HepG2 (cell line): ENCODE results near the gene B3GNT5. TPM values are rescaled to one million over a fixed set of nuclear protein-coding genes. Genes with fewer than 3 reads are reported as not detected.

Source experiments
- BHLHE40 ChIP-seq: IDR thresholded peaks from 2 replicates; pipeline ENCODE4 v1.6.1; 2011; ENCODE audit warnings: low read length, improper control_type of control experiment
- CREM ChIP-seq, 2 experiments: sonication (generic) in 1 of 2; formaldehyde crosslinking in 1 of 2; IDR thresholded peaks; 2 replicates each; pipeline versions ENCODE4 v1.4.0 to v1.6.1; 2016 to 2020; ENCODE audit warnings: antibody characterized with exemption in 1 of 2, mild to moderate bottlenecking in 1 of 2, missing genetic modification reagents in 1 of 2
- HOXA7 ChIP-seq: sonication (generic); formaldehyde crosslinking; IDR thresholded peaks from 2 replicates; pipeline ENCODE4 v1.8.1; 2022; ENCODE audit warnings: mild to moderate bottlenecking, missing genetic modification reagents, moderate library complexity
- JUN ChIP-seq: sonication (generic); formaldehyde crosslinking; IDR thresholded peaks from 2 replicates; pipeline ENCODE4 v1.4.0; 2020; ENCODE audit warnings: mild to moderate bottlenecking, missing genetic modification reagents
- MATR3 ChIP-seq: sonication (generic); formaldehyde crosslinking; IDR thresholded peaks from 2 replicates; pipeline ENCODE4 v1.4.0; 2020; ENCODE audit warnings: missing genetic modification reagents
- MIXL1 ChIP-seq: IDR thresholded peaks from 2 replicates; pipeline ENCODE4 v1.6.1; 2016
- NCOR1 ChIP-seq: fragments of 200-600 bp; sonication (generic); IDR thresholded peaks from 2 replicates; pipeline ENCODE4 v1.7.0; 2017; ENCODE audit warnings: antibody characterized with exemption, low read length, borderline replicate concordance
- SP4 ChIP-seq: sonication (generic); formaldehyde crosslinking; IDR thresholded peaks from 2 replicates; pipeline ENCODE4 v1.8.1; 2023; ENCODE audit warnings: mild to moderate bottlenecking, missing genetic modification reagents
- ZNF253 ChIP-seq: sonication (generic); formaldehyde crosslinking; IDR thresholded peaks from 2 replicates; pipeline ENCODE4 v1.8.0; 2022; ENCODE audit warnings: mild to moderate bottlenecking, missing genetic modification reagents, borderline replicate concordance
- ZNF274 ChIP-seq: sonication (generic); formaldehyde crosslinking; IDR thresholded peaks from 2 replicates; pipeline ENCODE4 v1.5.1; 2020; ENCODE audit warnings: mild to moderate bottlenecking, missing genetic modification reagents
- ZNF329 ChIP-seq: sonication (generic); formaldehyde crosslinking; IDR thresholded peaks from 2 replicates; pipeline ENCODE4 v1.9.0; 2021; ENCODE audit warnings: low read depth, mild to moderate bottlenecking, missing genetic modification reagents
- ZNF44 ChIP-seq: sonication (generic); formaldehyde crosslinking; IDR thresholded peaks from 2 replicates; pipeline ENCODE4 v1.5.1; 2020; ENCODE audit warnings: mild to moderate bottlenecking, missing genetic modification reagents
- ZNF747 ChIP-seq: sonication (generic); formaldehyde crosslinking; IDR thresholded peaks from 2 replicates; pipeline ENCODE4 v1.8.1; 2023; ENCODE audit warnings: missing genetic modification reagents, mild to moderate bottlenecking, borderline replicate concordance
- polyA plus RNA-seq, 8 experiments: library from polyadenylated mRNA; depleted of rRNA in 3 of 8; stranded (reverse) in 7 of 8; unstranded in 1 of 8; fragments of >200 nt; fragmentation: Illumina TruSeq in 4 of 8; extraction: Trizol in 4 of 8; gene quantifications; 2 replicates each; pipeline versions ENCODE4 v1.2.1 to v1.2.3, GENCODE V29; 2011 to 2016; ENCODE audit warnings: low read depth in 4 of 8, missing spikeins in 1 of 8, mixed read lengths in 1 of 8; ENCODE audit not compliant: insufficient read depth in 1 of 8
- total RNA-seq, 5 experiments: library from RNA; depleted of rRNA; stranded (reverse); fragments of >200 nt; fragmentation: Illumina TruSeq; extraction: Trizol; gene quantifications; 2 replicates each; pipeline ENCODE4 v1.2.3, GENCODE V29; 2016; ENCODE audit warnings: low read depth in 1 of 5
- TF ChIP-seq, protein P1 (sequence below): sonication (generic); formaldehyde crosslinking; IDR thresholded peaks from 2 replicates; pipeline ENCODE4 v1.8.0; 2022; ENCODE audit warnings: missing genetic modification reagents, mild to moderate bottlenecking, inconsistent platforms, borderline replicate concordance
- TF ChIP-seq, protein P2 (sequence below): sonication (generic); formaldehyde crosslinking; IDR thresholded peaks from 2 replicates; pipeline ENCODE4 v1.4.0; 2020; ENCODE audit warnings: missing genetic modification reagents
- TF ChIP-seq, protein P3 (sequence below): sonication (generic); formaldehyde crosslinking; IDR thresholded peaks from 2 replicates; pipeline ENCODE4 v1.5.0; 2020; ENCODE audit warnings: missing genetic modification reagents
- TF ChIP-seq, protein P4 (sequence below), 2 experiments: IDR thresholded peaks; 2 replicates each; pipeline ENCODE4 v1.6.1; 2011 to 2012; ENCODE audit warnings: low read length in 2 of 2, borderline replicate concordance in 1 of 2, low read depth in 1 of 2, mild to moderate bottlenecking in 1 of 2, moderate library complexity in 1 of 2
- TF ChIP-seq, protein P5 (sequence below): sonication (generic); formaldehyde crosslinking; IDR thresholded peaks from 2 replicates; pipeline ENCODE4 v1.4.0; 2020; ENCODE audit warnings: mild to moderate bottlenecking, low read depth, missing genetic modification reagents
- TF ChIP-seq, protein P6 (sequence below): fragments of 450-650 bp; IDR thresholded peaks from 2 replicates; pipeline ENCODE4 v1.6.1; 2017; ENCODE audit warnings: mild to moderate bottlenecking

B3GNT5 gene
- total and polyA plus RNA-seq, 2 of the 13 experiments (the other 11 are each of a cell fraction or from before 2014, with no cell fraction given) = not detected

DNA sequence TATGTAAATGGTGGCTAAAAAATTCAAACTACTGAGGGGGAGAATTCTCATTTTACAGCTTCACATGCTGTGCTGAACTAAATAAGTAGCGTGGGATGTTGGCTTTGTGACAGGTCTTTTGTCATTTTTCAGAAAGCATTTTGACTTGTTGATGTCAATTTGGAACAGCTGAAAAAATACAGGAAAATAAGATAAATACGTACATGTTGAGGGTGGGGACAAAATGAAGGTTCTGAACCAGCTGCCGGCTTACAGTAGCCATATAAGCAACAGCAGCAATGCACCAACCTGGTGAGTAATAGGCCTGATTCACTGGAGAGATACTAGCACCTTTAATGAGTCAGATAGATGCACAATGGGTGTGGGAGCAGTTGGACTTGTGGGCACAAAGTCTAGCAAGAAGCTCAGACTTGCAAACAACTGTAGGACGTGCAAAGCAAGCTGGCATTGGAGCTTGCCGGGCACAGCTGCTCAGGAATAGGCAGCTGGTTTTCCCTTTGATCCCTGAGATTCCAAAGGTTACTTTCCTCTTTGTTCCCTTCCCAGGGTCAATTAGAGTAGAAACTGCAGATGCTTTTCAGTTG is 12.9 kb downstream of the B3GNT5 start (continued):
- TF ChIP-seq ZNF253 = no peak
- TF ChIP-seq, protein P1, sequence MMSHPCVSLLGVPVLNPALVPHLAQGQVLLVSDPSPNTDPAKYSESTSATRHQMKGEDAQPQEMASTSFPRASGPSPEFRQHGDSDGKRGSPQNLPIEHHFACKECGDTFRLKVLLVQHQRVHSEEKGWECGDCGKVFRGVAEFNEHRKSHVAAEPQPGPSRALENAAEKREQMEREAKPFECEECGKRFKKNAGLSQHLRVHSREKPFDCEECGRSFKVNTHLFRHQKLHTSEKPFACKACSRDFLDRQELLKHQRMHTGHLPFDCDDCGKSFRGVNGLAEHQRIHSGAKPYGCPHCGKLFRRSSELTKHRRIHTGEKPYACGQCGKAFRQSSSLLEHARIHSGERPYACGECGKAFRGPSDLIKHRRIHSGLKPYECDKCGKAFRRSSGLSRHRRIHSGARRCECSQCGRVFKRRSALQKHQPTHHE = no peak
- 0 out of 2 replicates have a peak, but pooled peaks have one; percentile 19 for TF ChIP-seq MIXL1 (CRISPR knock-in tag)
- TF ChIP-seq ZNF329 (CRISPR knock-in tag) = no peak
- no peak for TF ChIP-seq MATR3 (CRISPR knock-in tag)
- TF ChIP-seq, protein P2, sequence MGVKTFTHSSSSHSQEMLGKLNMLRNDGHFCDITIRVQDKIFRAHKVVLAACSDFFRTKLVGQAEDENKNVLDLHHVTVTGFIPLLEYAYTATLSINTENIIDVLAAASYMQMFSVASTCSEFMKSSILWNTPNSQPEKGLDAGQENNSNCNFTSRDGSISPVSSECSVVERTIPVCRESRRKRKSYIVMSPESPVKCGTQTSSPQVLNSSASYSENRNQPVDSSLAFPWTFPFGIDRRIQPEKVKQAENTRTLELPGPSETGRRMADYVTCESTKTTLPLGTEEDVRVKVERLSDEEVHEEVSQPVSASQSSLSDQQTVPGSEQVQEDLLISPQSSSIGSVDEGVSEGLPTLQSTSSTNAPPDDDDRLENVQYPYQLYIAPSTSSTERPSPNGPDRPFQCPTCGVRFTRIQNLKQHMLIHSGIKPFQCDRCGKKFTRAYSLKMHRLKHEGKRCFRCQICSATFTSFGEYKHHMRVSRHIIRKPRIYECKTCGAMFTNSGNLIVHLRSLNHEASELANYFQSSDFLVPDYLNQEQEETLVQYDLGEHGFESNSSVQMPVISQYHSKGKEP (CRISPR knock-in tag) = no peak
- TF ChIP-seq NCOR1 = peak; percentile 58; the same call in 1 of the 2 replicates
- TF ChIP-seq ZNF44 (CRISPR knock-in tag) = no peak
- TF ChIP-seq, protein P3, sequence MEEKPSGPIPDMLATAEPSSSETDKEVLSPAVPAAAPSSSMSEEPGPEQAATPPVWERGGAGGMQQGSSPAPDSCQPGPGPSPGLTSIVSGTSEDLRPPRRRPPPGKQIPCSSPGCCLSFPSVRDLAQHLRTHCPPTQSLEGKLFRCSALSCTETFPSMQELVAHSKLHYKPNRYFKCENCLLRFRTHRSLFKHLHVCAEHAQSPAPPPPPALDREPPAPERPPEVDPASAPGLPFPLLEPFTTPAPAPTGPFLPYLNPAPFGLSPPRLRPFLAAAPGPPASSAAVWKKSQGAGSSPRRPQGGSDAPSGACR (CRISPR knock-in tag) = no peak
- no peak for TF ChIP-seq ZNF274 (CRISPR knock-in tag)
- TF ChIP-seq, protein P4, sequence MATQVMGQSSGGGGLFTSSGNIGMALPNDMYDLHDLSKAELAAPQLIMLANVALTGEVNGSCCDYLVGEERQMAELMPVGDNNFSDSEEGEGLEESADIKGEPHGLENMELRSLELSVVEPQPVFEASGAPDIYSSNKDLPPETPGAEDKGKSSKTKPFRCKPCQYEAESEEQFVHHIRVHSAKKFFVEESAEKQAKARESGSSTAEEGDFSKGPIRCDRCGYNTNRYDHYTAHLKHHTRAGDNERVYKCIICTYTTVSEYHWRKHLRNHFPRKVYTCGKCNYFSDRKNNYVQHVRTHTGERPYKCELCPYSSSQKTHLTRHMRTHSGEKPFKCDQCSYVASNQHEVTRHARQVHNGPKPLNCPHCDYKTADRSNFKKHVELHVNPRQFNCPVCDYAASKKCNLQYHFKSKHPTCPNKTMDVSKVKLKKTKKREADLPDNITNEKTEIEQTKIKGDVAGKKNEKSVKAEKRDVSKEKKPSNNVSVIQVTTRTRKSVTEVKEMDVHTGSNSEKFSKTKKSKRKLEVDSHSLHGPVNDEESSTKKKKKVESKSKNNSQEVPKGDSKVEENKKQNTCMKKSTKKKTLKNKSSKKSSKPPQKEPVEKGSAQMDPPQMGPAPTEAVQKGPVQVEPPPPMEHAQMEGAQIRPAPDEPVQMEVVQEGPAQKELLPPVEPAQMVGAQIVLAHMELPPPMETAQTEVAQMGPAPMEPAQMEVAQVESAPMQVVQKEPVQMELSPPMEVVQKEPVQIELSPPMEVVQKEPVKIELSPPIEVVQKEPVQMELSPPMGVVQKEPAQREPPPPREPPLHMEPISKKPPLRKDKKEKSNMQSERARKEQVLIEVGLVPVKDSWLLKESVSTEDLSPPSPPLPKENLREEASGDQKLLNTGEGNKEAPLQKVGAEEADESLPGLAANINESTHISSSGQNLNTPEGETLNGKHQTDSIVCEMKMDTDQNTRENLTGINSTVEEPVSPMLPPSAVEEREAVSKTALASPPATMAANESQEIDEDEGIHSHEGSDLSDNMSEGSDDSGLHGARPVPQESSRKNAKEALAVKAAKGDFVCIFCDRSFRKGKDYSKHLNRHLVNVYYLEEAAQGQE (IDR thresholded peaks at IDR 0.05; ENCODE audit: borderline replicate concordance in 1 of 2, low read depth in 1 of 2, low read length in 2 of 2) = no peak
- TF ChIP-seq, protein P5, sequence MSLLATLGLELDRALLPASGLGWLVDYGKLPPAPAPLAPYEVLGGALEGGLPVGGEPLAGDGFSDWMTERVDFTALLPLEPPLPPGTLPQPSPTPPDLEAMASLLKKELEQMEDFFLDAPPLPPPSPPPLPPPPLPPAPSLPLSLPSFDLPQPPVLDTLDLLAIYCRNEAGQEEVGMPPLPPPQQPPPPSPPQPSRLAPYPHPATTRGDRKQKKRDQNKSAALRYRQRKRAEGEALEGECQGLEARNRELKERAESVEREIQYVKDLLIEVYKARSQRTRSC (CRISPR knock-in tag) = no peak
- TF ChIP-seq SP4 (CRISPR knock-in tag) = no peak
- no peak for TF ChIP-seq ZNF747 (CRISPR knock-in tag)
- no peak for TF ChIP-seq BHLHE40
- TF ChIP-seq, protein P6, sequence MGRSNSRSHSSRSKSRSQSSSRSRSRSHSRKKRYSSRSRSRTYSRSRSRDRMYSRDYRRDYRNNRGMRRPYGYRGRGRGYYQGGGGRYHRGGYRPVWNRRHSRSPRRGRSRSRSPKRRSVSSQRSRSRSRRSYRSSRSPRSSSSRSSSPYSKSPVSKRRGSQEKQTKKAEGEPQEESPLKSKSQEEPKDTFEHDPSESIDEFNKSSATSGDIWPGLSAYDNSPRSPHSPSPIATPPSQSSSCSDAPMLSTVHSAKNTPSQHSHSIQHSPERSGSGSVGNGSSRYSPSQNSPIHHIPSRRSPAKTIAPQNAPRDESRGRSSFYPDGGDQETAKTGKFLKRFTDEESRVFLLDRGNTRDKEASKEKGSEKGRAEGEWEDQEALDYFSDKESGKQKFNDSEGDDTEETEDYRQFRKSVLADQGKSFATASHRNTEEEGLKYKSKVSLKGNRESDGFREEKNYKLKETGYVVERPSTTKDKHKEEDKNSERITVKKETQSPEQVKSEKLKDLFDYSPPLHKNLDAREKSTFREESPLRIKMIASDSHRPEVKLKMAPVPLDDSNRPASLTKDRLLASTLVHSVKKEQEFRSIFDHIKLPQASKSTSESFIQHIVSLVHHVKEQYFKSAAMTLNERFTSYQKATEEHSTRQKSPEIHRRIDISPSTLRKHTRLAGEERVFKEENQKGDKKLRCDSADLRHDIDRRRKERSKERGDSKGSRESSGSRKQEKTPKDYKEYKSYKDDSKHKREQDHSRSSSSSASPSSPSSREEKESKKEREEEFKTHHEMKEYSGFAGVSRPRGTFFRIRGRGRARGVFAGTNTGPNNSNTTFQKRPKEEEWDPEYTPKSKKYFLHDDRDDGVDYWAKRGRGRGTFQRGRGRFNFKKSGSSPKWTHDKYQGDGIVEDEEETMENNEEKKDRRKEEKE = no peak
- no peak for TF ChIP-seq HOXA7 (CRISPR knock-in tag)
- no peak for TF ChIP-seq JUN (CRISPR knock-in tag)
- TF ChIP-seq CREM (IDR thresholded peaks at IDR 0.05) = no peak
- no peak for TF ChIP-seq CREM (CRISPR knock-in tag; IDR thresholded peaks at IDR 0.05)
